ENCODE data around the gene NEMP2.

- no peak for TF ChIP-seq MXI1 (IDR thresholded peaks at IDR 0.05; ENCODE audit: borderline replicate concordance, low read depth, low read length)
- TF ChIP-seq POLR2A (IDR thresholded peaks at IDR 0.05; ENCODE audit: low read depth, low read length) = no peak
- TF ChIP-seq CTCF (conservative IDR thresholded peaks at IDR 0.05; ENCODE audit: low read depth, low read length) = no peak
- TF ChIP-seq USF2 (IDR thresholded peaks at IDR 0.05; ENCODE audit: low read depth, low read length) = no peak
- no peak for TF ChIP-seq SMC3 (IDR thresholded peaks at IDR 0.05; ENCODE audit: low read depth, low read length)
- no peak for TF ChIP-seq FOS (IDR thresholded peaks at IDR 0.05; ENCODE audit: low read depth, low read length)
- TF ChIP-seq RAD21 (IDR thresholded peaks at IDR 0.05; ENCODE audit: low read length) = no peak
- TF ChIP-seq NFE2L2 (IDR thresholded peaks at IDR 0.05; ENCODE audit: low read depth, low read length) = no peak
- TF ChIP-seq ELK1 (IDR thresholded peaks at IDR 0.05; ENCODE audit: borderline replicate concordance, low read depth, low read length) = no peak
- TF ChIP-seq RFX5 (IDR thresholded peaks at IDR 0.05; ENCODE audit: low read depth, low read length) = no peak
- no peak for TF ChIP-seq RCOR1 (IDR thresholded peaks at IDR 0.05; ENCODE audit: insufficient replicate concordance, low read length)
- no peak for TF ChIP-seq MAFK (IDR thresholded peaks at IDR 0.05; ENCODE audit: low read depth, low read length)
- TF ChIP-seq CEBPB (IDR thresholded peaks at IDR 0.05; ENCODE audit: low read depth, low read length) = no peak
- no peak for TF ChIP-seq MAZ (IDR thresholded peaks at IDR 0.05; ENCODE audit: borderline replicate concordance, low read depth, low read length)
Measured at GRCh38 chr2:190462181-190462580, 72.3 kb downstream of the NEMP2 start.
